Breast epithelium (tissue), 4 donors: ENCODE results near the gene TOX2. TPM values are rescaled to one million over a fixed set of nuclear protein-coding genes. Genes with fewer than 3 reads are reported as not detected.
A peak's percentile ranks its signal among the peaks of the same experiment; 100 is the strongest.

Experiments used
- DNase-seq, 2 donors: peaks; one replicate each; pipeline ENCODE4 v3.0.0-alpha.2; 2019; ENCODE audit warnings: low spot score in 2 of 2
- H3K27ac ChIP-seq, 2 donors: fragments of 200-600 bp; sonication (generic) in 1 of 2; one replicate each; pipeline ENCODE4 v1.5.1; 2016 to 2019; ENCODE audit warnings: mild to moderate bottlenecking in 1 of 2
- H3K27me3 ChIP-seq, 2 donors: fragments of 200-600 bp; sonication (generic) in 1 of 2; one replicate each; pipeline versions ENCODE4 v1.5.1 to v1.6.0; 2017 to 2019; ENCODE audit warnings: control low read depth in 1 of 2, mild to moderate bottlenecking in 1 of 2
- H3K36me3 ChIP-seq: fragments of 200-600 bp; one replicate; pipeline ENCODE4 v1.5.1; 2019
- H3K4me1 ChIP-seq, 2 donors: fragments of 200-600 bp; sonication (generic); one replicate each; pipeline ENCODE4 v1.5.1; 2016 to 2019; ENCODE audit warnings: control low read depth in 1 of 2
- H3K4me3 ChIP-seq, 3 donors: fragments of 200-600 bp; sonication (generic); 1 replicate in 2 of 3; 2 replicates in 1 of 3; pipeline ENCODE4 v1.5.1; 2016 to 2019; ENCODE audit warnings: mild to moderate bottlenecking in 3 of 3, moderate library complexity in 2 of 3
- H3K9me3 ChIP-seq, 2 donors: fragments of 200-600 bp; sonication (generic) in 1 of 2; one replicate each; pipeline ENCODE4 v1.5.1; 2016 to 2019; ENCODE audit warnings: control low read depth in 1 of 2
- CTCF ChIP-seq, 3 donors: fragments of 450-650 bp; IDR thresholded peaks; one replicate each; pipeline ENCODE4 v1.5.1; 2016 to 2017; ENCODE audit warnings: antibody characterized with exemption in 3 of 3, mild to moderate bottlenecking in 3 of 3, moderate library complexity in 3 of 3
- POLR2A ChIP-seq: fragments of 450-650 bp; IDR thresholded peaks from one replicate; pipeline ENCODE4 v1.6.1; 2016; ENCODE audit warnings: antibody characterized with exemption, mild to moderate bottlenecking, moderate library complexity
- POLR2AphosphoS5 ChIP-seq, 3 donors: sonication (generic); formaldehyde crosslinking; IDR thresholded peaks; one replicate each; pipeline ENCODE4 v1.6.1; 2017; ENCODE audit warnings: antibody characterized with exemption in 3 of 3
- intact Hi-C: fragments of 100-400 bp; cut with DNase I; formaldehyde crosslinking; loops from one replicate; pipeline ENCODE4 v1.15.1; 2023; ENCODE audit warnings: low total_unique reads
- total RNA-seq, 3 donors: library from RNA; depleted of rRNA; stranded (reverse); fragments of >200 nt; gene quantifications; one replicate each; pipeline ENCODE4 v1.1.0, GENCODE V29; 2016

Gene TOX2
- total RNA-seq, 3 donors from 2014 or later, result 0.44 to 7.4 (median 0.66) TPM

DNA sequence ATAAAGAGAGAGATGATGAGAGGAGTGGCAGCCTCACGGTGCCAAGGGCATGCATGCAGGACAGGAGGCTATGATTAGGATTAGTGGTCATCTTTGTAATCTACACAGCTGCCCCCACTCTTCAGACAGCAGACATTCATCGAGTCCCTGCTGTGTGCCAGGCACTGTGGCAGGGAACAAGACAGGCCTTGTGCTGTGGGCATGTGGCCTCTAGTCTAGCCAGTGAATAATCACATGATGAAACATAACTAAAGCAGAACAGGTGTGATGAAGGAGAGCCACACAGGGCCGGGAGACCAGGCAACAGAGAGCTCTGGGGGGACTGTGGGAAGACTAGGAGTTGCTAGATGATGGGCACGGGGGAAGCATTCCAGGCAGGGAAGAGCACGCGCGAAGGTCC, 22.2 kb downstream of the TOX2 start:
- Histone ChIP-seq H3K27me3 (peaks cover 0 to 6% of the 10 kb centered on the region in 2 donors), H3K27ac (no peak overlapping the region), H3K4me3 (no peak overlapping the region), H3K9me3 (no peaks in the 10 kb centered on the region), H3K36me3 (no peaks in the 10 kb centered on the region), H3K4me1 (no peaks in the 10 kb centered on the region)
- DNase-seq, result no peak
- TF ChIP-seq POLR2A, result no peak
- TF ChIP-seq POLR2AphosphoS5 (IDR thresholded peaks at IDR 0.05), result no peak
- TF ChIP-seq CTCF (IDR thresholded peaks at IDR 0.05), result no peak
- intact Hi-C loops, result no loop called here

GRCh38 chr20:43937591-43937990, 22.9 kb downstream of the TOX2 start:
- no peak overlapping the region for H3K27ac ChIP-seq
- peaks cover 0 to 6% of the 10 kb centered on the region in 2 donors for H3K27me3 ChIP-seq
- TF ChIP-seq POLR2A (no peak), POLR2AphosphoS5 (IDR thresholded peaks at IDR 0.05) (no peak), CTCF (IDR thresholded peaks at IDR 0.05) (no peak)
- no peak overlapping the region for H3K4me3 ChIP-seq
- no peaks in the 10 kb centered on the region for H3K4me1 ChIP-seq
- H3K9me3 ChIP-seq, result no peaks in the 10 kb centered on the region
- no peak for DNase-seq
- intact Hi-C loops, result no loop called here
- H3K36me3 ChIP-seq, result no peaks in the 10 kb centered on the region

DNA sequence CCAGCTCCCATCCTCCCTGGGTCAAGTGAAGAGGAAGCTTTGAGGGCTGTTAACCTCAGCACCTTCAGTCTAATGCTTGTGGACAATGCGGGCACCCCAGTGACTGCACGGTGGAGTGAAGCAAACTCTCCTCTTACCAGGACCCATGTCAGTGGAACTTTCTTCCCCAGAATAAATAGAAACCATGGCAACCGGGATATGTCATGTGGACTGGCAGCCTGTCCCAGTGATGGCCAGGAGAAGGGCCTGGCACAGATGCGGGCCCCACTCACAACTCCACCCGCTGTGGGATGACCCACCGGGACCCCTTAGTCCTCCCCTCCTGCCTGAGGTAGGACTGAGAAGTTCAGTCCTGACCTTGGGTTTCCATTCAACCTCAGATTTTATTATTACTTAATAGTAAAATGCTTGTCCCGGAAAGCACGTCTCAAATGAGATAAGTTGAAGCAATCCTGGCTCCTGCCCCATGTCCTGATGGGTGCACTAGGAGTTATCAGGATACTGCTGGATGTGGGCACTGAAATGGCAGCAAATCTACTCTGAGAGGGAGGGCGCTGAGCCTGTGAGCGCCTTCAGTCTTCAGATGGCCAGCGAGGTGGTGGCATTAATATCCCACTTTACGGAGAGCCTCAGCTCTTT, 23.5 kb downstream of the TOX2 start:
- Histone ChIP-seq H3K4me3 (no peak overlapping the region), H3K27ac (no peak overlapping the region), H3K36me3 (no peaks in the 10 kb centered on the region), H3K27me3 (peaks cover 0 to 6% of the 10 kb centered on the region in 2 donors), H3K9me3 (no peaks in the 10 kb centered on the region), H3K4me1 (no peaks in the 10 kb centered on the region)
- intact Hi-C loops, result no loop called here
- TF ChIP-seq CTCF (IDR thresholded peaks at IDR 0.05) (no peak), POLR2A (no peak), POLR2AphosphoS5 (IDR thresholded peaks at IDR 0.05) (no peak)
- no peak for DNase-seq

GRCh38 chr20:43938932-43939761, 24.5 kb downstream of the TOX2 start:
- Histone ChIP-seq H3K4me1 (no peaks in the 10 kb centered on the region), H3K36me3 (no peaks in the 10 kb centered on the region), H3K27ac (no peak overlapping the region), H3K27me3 (no peaks in the 10 kb centered on the region), H3K4me3 (no peak overlapping the region), H3K9me3 (no peaks in the 10 kb centered on the region)
- intact Hi-C loops, result no loop called here
- peak in 1 of 2 donors; percentile 29 for DNase-seq
- TF ChIP-seq POLR2AphosphoS5 (IDR thresholded peaks at IDR 0.05) (no peak), CTCF (IDR thresholded peaks at IDR 0.05) (no peak), POLR2A (no peak)

- intact Hi-C loops, result no loop called here
- no peaks in the 10 kb centered on the region for H3K9me3 ChIP-seq
- DNase-seq, result no peak
- H3K4me1 ChIP-seq, result no peaks in the 10 kb centered on the region
- no peaks in the 10 kb centered on the region for H3K27me3 ChIP-seq
- H3K36me3 ChIP-seq, result no peaks in the 10 kb centered on the region
- TF ChIP-seq POLR2AphosphoS5 (IDR thresholded peaks at IDR 0.05), result no peak
- TF ChIP-seq POLR2A, result no peak
- TF ChIP-seq CTCF (IDR thresholded peaks at IDR 0.05), result no peak
- no peak overlapping the region for H3K4me3 ChIP-seq
- no peak overlapping the region for H3K27ac ChIP-seq
These were observed 25.1 kb downstream of the TOX2 start for GRCh38 chr20:43939762-43940121.
